GM18861 (cell line): ENCODE measurements around the gene SYT4.

Experiments used
- ATAC-seq: cut with Tn5 transposase; IDR thresholded peaks from one replicate; pipeline ENCODE4 v1.9.1; 2021; ENCODE audit not compliant: unreplicated experiment

SYT4 gene

GRCh38 chr18:43222501-43222900 is 54.8 kb downstream of the SYT4 start:
- no peak for ATAC-seq

GRCh38 chr18:43220691-43221090 is 56.6 kb downstream of the SYT4 start:
- no peak for ATAC-seq
